ENCODE measurements around the gene ADGRV1.

Gene ADGRV1

DNA sequence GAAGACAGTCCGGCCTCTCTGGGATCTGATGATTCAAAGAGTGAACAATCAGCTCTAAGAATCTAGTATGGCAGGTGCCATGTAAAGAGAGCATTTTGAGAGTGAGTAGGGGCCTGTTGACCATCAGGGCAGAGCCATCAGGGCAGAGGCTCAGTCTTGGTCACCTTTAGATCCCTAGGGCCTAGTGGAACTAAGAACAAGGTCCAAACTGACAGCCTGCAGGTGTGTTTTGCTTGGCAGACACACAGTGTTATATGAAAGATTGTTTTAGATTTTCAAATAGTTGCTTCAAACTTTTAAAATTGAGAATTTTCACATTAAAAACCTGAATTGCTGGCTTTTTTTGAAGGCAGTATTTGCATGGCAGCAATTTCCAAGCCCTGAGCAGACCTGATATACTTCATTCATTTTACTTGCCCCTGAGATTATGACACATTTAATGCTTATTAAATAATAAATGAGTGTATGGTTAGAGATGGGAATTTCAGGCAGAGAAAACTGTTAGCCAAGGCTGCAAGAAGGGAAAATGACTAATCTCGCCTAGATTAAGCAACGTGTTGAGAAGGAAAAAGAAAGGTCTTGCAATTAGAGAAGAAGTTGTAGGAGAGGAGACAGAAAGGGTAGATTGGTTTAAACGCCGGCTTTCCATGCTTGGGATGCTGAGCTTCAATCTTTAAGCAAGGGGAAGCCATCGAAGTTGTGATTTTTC lies 544.9 kb downstream of the ADGRV1 start:
- TF ChIP-seq, protein P1, sequence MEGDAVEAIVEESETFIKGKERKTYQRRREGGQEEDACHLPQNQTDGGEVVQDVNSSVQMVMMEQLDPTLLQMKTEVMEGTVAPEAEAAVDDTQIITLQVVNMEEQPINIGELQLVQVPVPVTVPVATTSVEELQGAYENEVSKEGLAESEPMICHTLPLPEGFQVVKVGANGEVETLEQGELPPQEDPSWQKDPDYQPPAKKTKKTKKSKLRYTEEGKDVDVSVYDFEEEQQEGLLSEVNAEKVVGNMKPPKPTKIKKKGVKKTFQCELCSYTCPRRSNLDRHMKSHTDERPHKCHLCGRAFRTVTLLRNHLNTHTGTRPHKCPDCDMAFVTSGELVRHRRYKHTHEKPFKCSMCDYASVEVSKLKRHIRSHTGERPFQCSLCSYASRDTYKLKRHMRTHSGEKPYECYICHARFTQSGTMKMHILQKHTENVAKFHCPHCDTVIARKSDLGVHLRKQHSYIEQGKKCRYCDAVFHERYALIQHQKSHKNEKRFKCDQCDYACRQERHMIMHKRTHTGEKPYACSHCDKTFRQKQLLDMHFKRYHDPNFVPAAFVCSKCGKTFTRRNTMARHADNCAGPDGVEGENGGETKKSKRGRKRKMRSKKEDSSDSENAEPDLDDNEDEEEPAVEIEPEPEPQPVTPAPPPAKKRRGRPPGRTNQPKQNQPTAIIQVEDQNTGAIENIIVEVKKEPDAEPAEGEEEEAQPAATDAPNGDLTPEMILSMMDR (IDR thresholded peaks at IDR 0.05; ENCODE audit: insufficient read depth, low read depth, low read length, missing control alignments) = no peak
- no peak overlapping the region for H3K4me3 ChIP-seq (ENCODE audit: low read length)
- DNase-seq (ENCODE audit: low read depth) = peak; percentile 63

DNA sequence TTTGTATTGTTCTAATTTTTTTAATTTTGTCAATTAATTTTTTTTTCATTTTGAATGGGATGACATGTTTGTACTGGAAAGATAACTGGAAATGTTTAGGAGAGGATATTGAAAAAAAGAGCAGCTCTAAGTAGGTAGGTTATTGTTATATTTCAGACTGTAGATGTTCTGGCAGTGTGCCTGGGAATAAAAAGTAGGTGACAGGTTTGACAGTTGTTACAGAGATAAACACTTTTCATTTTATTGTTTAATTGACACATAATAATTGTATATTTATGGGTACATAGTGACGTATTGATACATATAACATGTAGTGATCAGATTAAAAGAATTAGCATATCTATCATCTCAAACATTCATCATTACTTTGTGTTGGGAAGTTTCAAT lies 545.5 kb downstream of the ADGRV1 start:
- TF ChIP-seq, protein P1 (IDR thresholded peaks at IDR 0.05; ENCODE audit: insufficient read depth, low read depth, low read length, missing control alignments) = no peak
- H3K4me3 ChIP-seq (ENCODE audit: low read length) = no peak overlapping the region
- DNase-seq (ENCODE audit: low read depth) = no peak

DNA sequence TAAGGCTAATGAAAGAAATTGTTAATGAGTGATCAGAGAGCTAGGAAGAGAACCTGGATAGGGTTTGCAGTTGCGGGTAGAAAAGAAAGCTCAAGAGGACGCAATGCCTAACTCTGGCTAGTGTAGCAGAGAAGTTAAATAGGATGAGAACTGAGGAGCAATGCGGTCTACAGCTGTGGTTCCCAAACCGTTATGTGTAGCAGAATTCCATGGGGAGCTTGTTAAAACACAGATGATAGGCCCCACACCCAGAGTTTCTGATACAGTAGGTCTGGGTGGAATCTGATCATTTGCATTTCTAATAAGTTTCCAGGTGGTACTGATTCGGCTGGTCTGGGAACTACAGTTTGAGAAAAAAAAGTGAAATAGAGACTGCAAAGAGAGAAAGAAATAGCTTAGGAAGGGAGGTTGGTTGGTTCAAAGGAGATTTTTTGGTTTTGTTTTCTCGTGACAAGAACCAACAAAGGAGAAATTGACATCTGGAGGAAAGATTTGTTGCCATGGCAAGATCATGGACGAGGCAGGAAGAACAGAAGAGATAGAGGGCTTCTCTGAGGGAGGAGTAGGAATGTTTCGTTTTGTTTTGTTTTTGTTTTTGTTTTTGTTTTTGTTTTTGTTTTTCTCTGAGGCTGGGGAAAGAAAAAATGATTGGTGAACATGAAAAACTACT lies 548.4 kb downstream of the ADGRV1 start:
- no peak for DNase-seq (ENCODE audit: low read depth)
- no peak overlapping the region for H3K4me3 ChIP-seq (ENCODE audit: low read length)
- TF ChIP-seq, protein P1 (IDR thresholded peaks at IDR 0.05; ENCODE audit: insufficient read depth, low read depth, low read length, missing control alignments) = no peak

DNA sequence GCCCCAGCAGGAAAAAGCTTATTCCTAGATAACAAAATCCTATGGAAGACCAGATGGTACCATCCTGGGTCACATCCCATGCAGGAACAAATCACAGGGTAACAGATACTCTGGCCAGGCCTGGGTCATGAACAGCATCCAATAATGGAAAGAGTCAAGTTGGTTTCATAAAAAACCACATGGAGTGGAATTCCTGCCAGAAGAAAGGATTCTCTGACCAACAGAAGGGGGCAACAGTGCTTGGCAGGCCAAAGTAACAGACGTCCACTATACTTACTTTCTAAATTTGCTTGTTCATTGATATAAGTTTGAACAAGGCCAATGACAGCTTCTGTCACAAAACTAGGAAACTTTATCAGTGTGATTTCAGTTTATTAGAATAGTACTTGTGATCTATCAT lies 551.0 kb downstream of the ADGRV1 start:
- DNase-seq (ENCODE audit: low read depth) = no peak
- H3K4me3 ChIP-seq (ENCODE audit: low read length) = no peak overlapping the region
- TF ChIP-seq, protein P1 (IDR thresholded peaks at IDR 0.05; ENCODE audit: insufficient read depth, low read depth, low read length, missing control alignments) = no peak

DNA sequence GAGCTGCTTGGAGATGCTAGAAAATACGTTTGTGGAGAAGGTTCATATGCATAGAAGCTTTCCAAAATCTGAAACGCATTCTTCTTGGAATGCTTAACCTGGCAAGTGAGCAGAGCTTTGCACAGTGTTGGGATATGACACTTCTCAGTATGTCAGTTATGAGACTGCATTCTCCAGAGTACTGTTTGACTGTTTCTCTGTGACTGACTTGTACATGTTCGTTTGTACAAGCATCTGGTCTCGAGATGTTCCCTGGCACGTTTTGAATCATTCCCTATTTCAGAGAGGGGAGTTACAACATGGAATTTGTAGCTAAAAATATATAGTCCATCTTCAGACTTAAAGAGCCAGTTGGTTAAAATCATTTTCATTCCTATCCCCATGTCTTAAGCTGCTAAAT lies 552.1 kb downstream of the ADGRV1 start:
- H3K4me3 ChIP-seq (ENCODE audit: low read length) = no peak overlapping the region
- DNase-seq (ENCODE audit: low read depth) = no peak
- TF ChIP-seq, protein P1 (IDR thresholded peaks at IDR 0.05; ENCODE audit: insufficient read depth, low read depth, low read length, missing control alignments) = no peak

DNA sequence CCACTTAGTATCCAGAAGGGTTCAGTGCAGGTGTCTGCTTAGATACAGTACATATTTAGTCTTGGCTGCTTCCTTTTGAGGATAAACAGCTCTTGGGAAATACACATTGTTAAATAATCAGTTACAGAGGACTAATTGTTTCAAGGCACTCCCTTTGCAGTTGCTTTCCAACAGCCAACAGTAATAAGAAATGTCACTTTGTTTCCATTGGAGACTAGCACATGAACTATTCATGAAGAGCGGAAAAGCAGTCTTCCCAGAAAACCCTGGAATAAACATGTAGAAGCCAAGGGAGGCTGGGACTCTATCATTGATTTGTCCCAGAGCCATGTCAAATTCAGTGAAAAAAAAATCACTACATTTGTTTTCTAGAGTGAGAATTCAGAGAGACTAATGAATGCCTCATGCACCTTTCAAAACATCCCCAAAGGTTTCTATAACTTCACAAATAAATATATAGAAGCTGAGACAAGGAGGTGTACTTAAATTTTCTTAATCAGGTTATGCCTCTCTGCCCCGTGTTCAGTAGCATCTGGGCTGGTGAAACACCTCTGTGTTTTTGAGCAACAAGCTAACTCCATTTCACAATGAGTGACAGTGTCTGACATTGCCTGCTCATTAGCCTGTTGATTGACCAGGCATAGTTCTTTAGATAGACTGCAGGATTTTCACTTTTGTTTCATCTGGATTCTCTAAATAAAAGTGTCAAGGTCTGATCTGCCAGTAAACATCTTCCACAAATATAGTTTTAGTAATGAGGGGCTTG lies 553.1 kb downstream of the ADGRV1 start:
- peak; percentile 50 for DNase-seq (ENCODE audit: low read depth)
- H3K4me3 ChIP-seq (ENCODE audit: low read length) = no peak overlapping the region
- TF ChIP-seq, protein P1 (IDR thresholded peaks at IDR 0.05; ENCODE audit: insufficient read depth, low read depth, low read length, missing control alignments) = no peak

Measured in epithelial cell of esophagus (primary cell).